Prostate gland (tissue), 2 donors: Measurements from ENCODE around the gene ACTL7B. TPM values are rescaled to one million over a fixed set of nuclear protein-coding genes. Genes with fewer than 3 reads are reported as not detected.
"Not testable (repeated sequence)": the region's sequence is repeated elsewhere in the genome, so short reads cannot be mapped to it uniquely, and the experiment has no call there.

ENCODE experiments used
- DNase-seq: peaks from one replicate; pipeline ENCODE4 v3.0.0-alpha.2; 2019; ENCODE audit warnings: low spot score
- H3K27ac ChIP-seq, 2 donors: fragments of 200-600 bp; sonication (generic); 2 replicates each; pipeline ENCODE4 v1.5.1; 2017 to 2019
- H3K27me3 ChIP-seq: fragments of 200-600 bp; sonication (generic); replicated peaks from 2 replicates; pipeline ENCODE4 v1.5.1; 2019; ENCODE audit not compliant: insufficient read depth
- H3K36me3 ChIP-seq, 2 donors: fragments of 200-600 bp; sonication (generic); 1 replicate in 1 of 2; 2 replicates in 1 of 2; pipeline versions ENCODE4 v1.5.1 to v1.8.1; 2017 to 2019
- H3K4me1 ChIP-seq: fragments of 200-600 bp; sonication (generic); replicated peaks from 2 replicates; pipeline ENCODE4 v1.5.1; 2019
- H3K4me3 ChIP-seq, 2 donors: fragments of 200-600 bp; sonication (generic); 2 replicates each; pipeline ENCODE4 v1.5.1; 2017 to 2019
- H3K9me3 ChIP-seq: fragments of 200-600 bp; sonication (generic); 2 replicates; pipeline ENCODE4 v1.5.1; 2017
- CTCF ChIP-seq, 4 experiments: fragments of 200-600 bp in 2 of 4; fragments of 450-650 bp in 2 of 4; sonication (generic) in 2 of 4; IDR thresholded peaks; 1 replicate in 3 of 4; 2 replicates in 1 of 4; pipeline ENCODE4 v1.5.1; 2016 to 2019; ENCODE audit warnings: antibody characterized with exemption in 4 of 4, mild to moderate bottlenecking in 2 of 4, moderate library complexity in 2 of 4
- POLR2A ChIP-seq: fragments of 450-650 bp; IDR thresholded peaks from one replicate; pipeline ENCODE4 v1.6.1; 2016; ENCODE audit warnings: antibody characterized with exemption, mild to moderate bottlenecking
- POLR2AphosphoS5 ChIP-seq: sonication (generic); formaldehyde crosslinking; IDR thresholded peaks from one replicate; pipeline ENCODE4 v1.6.1; 2017; ENCODE audit warnings: antibody characterized with exemption
- WGBS: methylation state at CpG from one replicate; pipeline ENCODE4 v1.1.5; 2018; 5-methylcytosine and 5-hydroxymethylcytosine counted together
- intact Hi-C: fragments of 100-400 bp; cut with DNase I; formaldehyde crosslinking; loops from one replicate; pipeline ENCODE4 v1.14.2; 2022
- total RNA-seq, 2 donors: library from RNA; depleted of rRNA; stranded (reverse); fragments of >200 nt; gene quantifications; one replicate each; pipeline ENCODE4 v1.1.0, GENCODE V29; 2016

The ACTL7B gene
- total RNA-seq = 10 to 100 TPM in 1 of 2 donors, not detected in 1; 11.1 TPM

GRCh38 chr9:108855888-108856287 lies at the start of gene ACTL7B:
Gene ACTL7B (minus strand): TSS chr9:108855986. CDS start chr9:108855930, 56 bp downstream.
- intact Hi-C loops = no loop called here
- TF ChIP-seq CTCF (IDR thresholded peaks at IDR 0.05) = no peak
- TF ChIP-seq POLR2AphosphoS5 = no peak
- no peak for TF ChIP-seq POLR2A
- Histone ChIP-seq H3K9me3 (no peaks in the 10 kb centered on the region), H3K36me3 (no peaks in the 10 kb centered on the region), H3K27me3 (no peaks in the 10 kb centered on the region), H3K27ac (no peak within 1 kb of the TSS), H3K4me3 (no peak within 1 kb of the TSS), H3K4me1 (no peaks in the 10 kb centered on the region)
- 84% methylated on average over 7 of the region's 7 CpGs for WGBS
- DNase-seq = no peak

- Histone ChIP-seq H3K4me1 (no peaks in the 10 kb centered on the region), H3K27me3 (no peaks in the 10 kb centered on the region), H3K9me3 (no peaks in the 10 kb centered on the region), H3K36me3 (no peaks in the 10 kb centered on the region), H3K4me3 (no peak overlapping the region), H3K27ac (no peak overlapping the region)
- no peak for DNase-seq
- intact Hi-C loops = no loop called here
- TF ChIP-seq CTCF (IDR thresholded peaks at IDR 0.05) = no peak
- no peak for TF ChIP-seq POLR2A
- no peak for TF ChIP-seq POLR2AphosphoS5
- WGBS = 81% methylated on average over 2 of the region's 2 CpGs
Observed at GRCh38 chr9:108905494-108905893, 49.7 kb upstream of the ACTL7B start.

GRCh38 chr9:108904161-108904560 lies 48.4 kb upstream of the ACTL7B start:
- no peaks in the 10 kb centered on the region for H3K36me3 ChIP-seq
- no peaks in the 10 kb centered on the region for H3K4me1 ChIP-seq
- no peak overlapping the region for H3K27ac ChIP-seq
- no peaks in the 10 kb centered on the region for H3K9me3 ChIP-seq
- H3K4me3 ChIP-seq = no peak overlapping the region
- DNase-seq = no peak
- intact Hi-C loops = no loop called here
- TF ChIP-seq CTCF (IDR thresholded peaks at IDR 0.05) = no peak
- H3K27me3 ChIP-seq = no peaks in the 10 kb centered on the region
- WGBS = 92% methylated on average over 3 of the region's 3 CpGs

GRCh38 chr9:108903420-108904103 lies 47.8 kb upstream of the ACTL7B start:
- WGBS = 81% methylated on average over 2 of the region's 2 CpGs
- no peaks in the 10 kb centered on the region for H3K36me3 ChIP-seq
- no peaks in the 10 kb centered on the region for H3K27me3 ChIP-seq
- no peak overlapping the region for H3K4me3 ChIP-seq
- no peak for DNase-seq
- TF ChIP-seq POLR2AphosphoS5 = no peak
- no peak for TF ChIP-seq CTCF (IDR thresholded peaks at IDR 0.05)
- TF ChIP-seq POLR2A = no peak
- intact Hi-C loops = no loop called here
- no peak overlapping the region for H3K27ac ChIP-seq
- H3K4me1 ChIP-seq = no peaks in the 10 kb centered on the region
- no peaks in the 10 kb centered on the region for H3K9me3 ChIP-seq

- H3K4me1 ChIP-seq = no peaks in the 10 kb centered on the region
- H3K4me3 ChIP-seq = no peak overlapping the region
- no peak for TF ChIP-seq POLR2A
- no peak for TF ChIP-seq CTCF (IDR thresholded peaks at IDR 0.05)
- no peak for TF ChIP-seq POLR2AphosphoS5
- no peak for DNase-seq
- no peaks in the 10 kb centered on the region for H3K9me3 ChIP-seq
- no peaks in the 10 kb centered on the region for H3K27me3 ChIP-seq
- 80% methylated on average over 5 of the region's 5 CpGs for WGBS
- H3K36me3 ChIP-seq = no peaks in the 10 kb centered on the region
- intact Hi-C loops = no loop called here
- H3K27ac ChIP-seq = no peak overlapping the region
Observed at GRCh38 chr9:108900176-108900575, 44.4 kb upstream of the ACTL7B start.

GRCh38 chr9:108899023-108899695 lies 43.4 kb upstream of the ACTL7B start:
- H3K27me3 ChIP-seq, DNase-seq, H3K9me3 ChIP-seq, H3K36me3 ChIP-seq, H3K27ac ChIP-seq, H3K4me1 ChIP-seq, H3K4me3 ChIP-seq, intact Hi-C loops: not testable (repeated sequence)
- 95% methylated on average over 8 of the region's 8 CpGs for WGBS
